ENCODE measurements around the gene GPR156.

Gene GPR156

GRCh38 chr3:120139140-120139539 lies 145.9 kb downstream of the GPR156 start:
- H3F3A ChIP-seq (ENCODE audit: insufficient read depth, low read length): no peaks in the 10 kb centered on the region
- H3K4me3 ChIP-seq (ENCODE audit: low read depth, low read length, poor library complexity, severe bottlenecking): no peak overlapping the region
- no peak overlapping the region for H3K27ac ChIP-seq (ENCODE audit: low read depth, low read length, poor library complexity, severe bottlenecking)
- no peaks in the 10 kb centered on the region for H3K79me2 ChIP-seq (ENCODE audit: insufficient read depth, low read length)
- H3K9me2 ChIP-seq (ENCODE audit: low read depth, low read length): no peaks in the 10 kb centered on the region
- no peak overlapping the region for H3K9ac ChIP-seq (ENCODE audit: low read length)
- H3K4me1 ChIP-seq (ENCODE audit: insufficient read depth, low read length, severe bottlenecking): no peaks in the 10 kb centered on the region
- no peak overlapping the region for H2AFZ ChIP-seq (ENCODE audit: low read length)
- no peak overlapping the region for H3K4me2 ChIP-seq (ENCODE audit: low read length)
- no peaks in the 10 kb centered on the region for H4K20me1 ChIP-seq (ENCODE audit: insufficient read depth, low read length)
- H3K9me3 ChIP-seq (ENCODE audit: low read length): no peaks in the 10 kb centered on the region
- TF ChIP-seq EZH2 (IDR thresholded peaks at IDR 0.05; ENCODE audit: borderline replicate concordance, low read length): no peak
- TF ChIP-seq, protein P1, sequence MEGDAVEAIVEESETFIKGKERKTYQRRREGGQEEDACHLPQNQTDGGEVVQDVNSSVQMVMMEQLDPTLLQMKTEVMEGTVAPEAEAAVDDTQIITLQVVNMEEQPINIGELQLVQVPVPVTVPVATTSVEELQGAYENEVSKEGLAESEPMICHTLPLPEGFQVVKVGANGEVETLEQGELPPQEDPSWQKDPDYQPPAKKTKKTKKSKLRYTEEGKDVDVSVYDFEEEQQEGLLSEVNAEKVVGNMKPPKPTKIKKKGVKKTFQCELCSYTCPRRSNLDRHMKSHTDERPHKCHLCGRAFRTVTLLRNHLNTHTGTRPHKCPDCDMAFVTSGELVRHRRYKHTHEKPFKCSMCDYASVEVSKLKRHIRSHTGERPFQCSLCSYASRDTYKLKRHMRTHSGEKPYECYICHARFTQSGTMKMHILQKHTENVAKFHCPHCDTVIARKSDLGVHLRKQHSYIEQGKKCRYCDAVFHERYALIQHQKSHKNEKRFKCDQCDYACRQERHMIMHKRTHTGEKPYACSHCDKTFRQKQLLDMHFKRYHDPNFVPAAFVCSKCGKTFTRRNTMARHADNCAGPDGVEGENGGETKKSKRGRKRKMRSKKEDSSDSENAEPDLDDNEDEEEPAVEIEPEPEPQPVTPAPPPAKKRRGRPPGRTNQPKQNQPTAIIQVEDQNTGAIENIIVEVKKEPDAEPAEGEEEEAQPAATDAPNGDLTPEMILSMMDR (IDR thresholded peaks at IDR 0.05; ENCODE audit: low read length): no peak
- H3K27me3 ChIP-seq (ENCODE audit: insufficient read depth, low read length): no peaks in the 10 kb centered on the region
- no peaks in the 10 kb centered on the region for H3K36me3 ChIP-seq (ENCODE audit: insufficient read depth, low read length)

DNA sequence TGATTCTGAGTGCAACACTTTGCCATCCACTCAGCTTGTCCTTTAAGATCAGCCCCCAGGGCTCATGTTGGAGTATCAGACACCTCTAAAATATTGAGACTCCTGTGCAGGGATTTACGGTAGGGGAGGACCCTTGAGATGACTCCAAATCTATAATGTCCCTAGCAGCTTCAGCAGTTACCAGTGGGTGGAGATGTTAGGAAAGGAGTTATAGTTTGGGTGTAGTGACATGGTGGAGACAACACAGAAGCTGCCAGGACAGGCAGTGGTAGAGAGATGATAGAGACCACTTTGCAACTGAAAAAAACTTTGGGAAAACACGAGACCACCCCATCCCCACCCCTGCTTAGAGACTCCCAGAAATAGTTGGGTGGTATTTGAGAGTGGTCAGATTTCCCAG lies 147.5 kb downstream of the GPR156 start:
- no peaks in the 10 kb centered on the region for H3K79me2 ChIP-seq (ENCODE audit: insufficient read depth, low read length)
- H3K27ac ChIP-seq (ENCODE audit: low read depth, low read length, poor library complexity, severe bottlenecking): no peak overlapping the region
- H3K9ac ChIP-seq (ENCODE audit: low read length): no peak overlapping the region
- H2AFZ ChIP-seq (ENCODE audit: low read length): no peak overlapping the region
- H4K20me1 ChIP-seq (ENCODE audit: insufficient read depth, low read length): no peaks in the 10 kb centered on the region
- no peaks in the 10 kb centered on the region for H3K9me3 ChIP-seq (ENCODE audit: low read length)
- no peaks in the 10 kb centered on the region for H3F3A ChIP-seq (ENCODE audit: insufficient read depth, low read length)
- H3K4me2 ChIP-seq (ENCODE audit: low read length): no peak overlapping the region
- no peaks in the 10 kb centered on the region for H3K4me1 ChIP-seq (ENCODE audit: insufficient read depth, low read length, severe bottlenecking)
- no peaks in the 10 kb centered on the region for H3K36me3 ChIP-seq (ENCODE audit: insufficient read depth, low read length)
- H3K27me3 ChIP-seq (ENCODE audit: insufficient read depth, low read length): no peaks in the 10 kb centered on the region
- no peaks in the 10 kb centered on the region for H3K9me2 ChIP-seq (ENCODE audit: low read depth, low read length)
- H3K4me3 ChIP-seq (ENCODE audit: low read depth, low read length, poor library complexity, severe bottlenecking): no peak overlapping the region
- TF ChIP-seq, protein P1 (IDR thresholded peaks at IDR 0.05; ENCODE audit: low read length): no peak
- no peak for TF ChIP-seq EZH2 (IDR thresholded peaks at IDR 0.05; ENCODE audit: borderline replicate concordance, low read length)

DNA sequence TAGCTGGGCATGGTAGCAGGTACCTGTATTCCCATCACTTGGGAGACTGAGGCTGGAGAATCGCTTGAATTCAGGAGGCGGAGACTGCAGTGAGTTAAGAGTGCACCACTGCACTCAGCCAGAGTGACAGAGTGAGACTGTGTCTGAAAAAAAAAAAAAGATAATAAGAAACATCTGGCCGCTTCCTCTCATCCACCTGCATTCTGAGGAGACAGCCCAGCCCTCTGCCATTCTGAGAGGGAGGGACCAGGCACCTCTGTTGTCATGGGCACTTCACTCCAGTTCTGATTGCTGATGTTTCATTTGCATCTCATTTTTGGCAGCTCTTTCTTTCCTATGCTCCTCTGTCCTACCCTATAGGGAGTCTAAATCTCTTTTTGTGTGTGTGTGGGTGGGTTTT lies 154.4 kb downstream of the GPR156 start:
- H3K79me2 ChIP-seq (ENCODE audit: insufficient read depth, low read length): no peaks in the 10 kb centered on the region
- H3K9me3 ChIP-seq (ENCODE audit: low read length): no peaks in the 10 kb centered on the region
- no peak overlapping the region for H3K9ac ChIP-seq (ENCODE audit: low read length)
- H3K36me3 ChIP-seq (ENCODE audit: insufficient read depth, low read length): no peaks in the 10 kb centered on the region
- no peak overlapping the region for H3K4me2 ChIP-seq (ENCODE audit: low read length)
- H4K20me1 ChIP-seq (ENCODE audit: insufficient read depth, low read length): no peaks in the 10 kb centered on the region
- no peaks in the 10 kb centered on the region for H3K4me1 ChIP-seq (ENCODE audit: insufficient read depth, low read length, severe bottlenecking)
- no peaks in the 10 kb centered on the region for H3K9me2 ChIP-seq (ENCODE audit: low read depth, low read length)
- no peaks in the 10 kb centered on the region for H3K27me3 ChIP-seq (ENCODE audit: insufficient read depth, low read length)
- no peaks in the 10 kb centered on the region for H3F3A ChIP-seq (ENCODE audit: insufficient read depth, low read length)
- H2AFZ ChIP-seq (ENCODE audit: low read length): no peak overlapping the region
- H3K27ac ChIP-seq (ENCODE audit: low read depth, low read length, poor library complexity, severe bottlenecking): no peak overlapping the region
- H3K4me3 ChIP-seq (ENCODE audit: low read depth, low read length, poor library complexity, severe bottlenecking): no peak overlapping the region
- no peak for TF ChIP-seq EZH2 (IDR thresholded peaks at IDR 0.05; ENCODE audit: borderline replicate concordance, low read length)
- TF ChIP-seq, protein P1 (IDR thresholded peaks at IDR 0.05; ENCODE audit: low read length): no peak

Measured in OCI-LY1 (cell line).